ENCODE results near the gene CLIP3. TPM values are rescaled to one million over a fixed set of nuclear protein-coding genes. Genes with fewer than 3 reads are reported as not detected.

The CLIP3 gene
- total and polyA plus RNA-seq, 4 donors = 0.59 to 1.5 (median 0.80) TPM

GRCh38 chr19:35991731-35992450 is 40.8 kb downstream of the CLIP3 start:
- no peaks in the 10 kb centered on the region for H3K9me3 ChIP-seq (ENCODE audit: control insufficient read depth in 4 of 4, low read length in 3 of 4)
- H3K9ac ChIP-seq (ENCODE audit: low read depth in 1 of 2, low read length in 2 of 2) = no peak overlapping the region
- WGBS = 90% methylated on average over 7 of the region's 7 CpGs
- no peaks in the 10 kb centered on the region for H3K36me3 ChIP-seq (ENCODE audit: control insufficient read depth in 4 of 4, insufficient read depth in 3 of 4, low read depth in 1 of 4, low read length in 3 of 4)
- no peak for DNase-seq (ENCODE audit: low spot score)
- H3K27me3 ChIP-seq (ENCODE audit: control insufficient read depth in 4 of 4, insufficient read depth in 4 of 4, low read length in 3 of 4) = no peaks in the 10 kb centered on the region
- TF ChIP-seq HNF4A (conservative IDR thresholded peaks at IDR 0.05) = no peak
- TF ChIP-seq EGR1 (IDR thresholded peaks at IDR 0.05; ENCODE audit: low read depth in 2 of 2) = no peak
- TF ChIP-seq YY1 (IDR thresholded peaks at IDR 0.05) = no peak
- TF ChIP-seq MAX (IDR thresholded peaks at IDR 0.05) = no peak
- TF ChIP-seq REST (IDR thresholded peaks at IDR 0.05) = no peak
- no peak for TF ChIP-seq SP1 (IDR thresholded peaks at IDR 0.05)
- no peak for TF ChIP-seq CTCF (IDR thresholded peaks at IDR 0.05; ENCODE audit: low read depth, low read length, missing input control)
- no peak for TF ChIP-seq JUND (IDR thresholded peaks at IDR 0.05)
- no peak for TF ChIP-seq ATF3 (IDR thresholded peaks at IDR 0.05)
- no peak overlapping the region for H3K27ac ChIP-seq (ENCODE audit: low read depth in 1 of 2, low read length in 2 of 2)
- no peak overlapping the region for H3K4me3 ChIP-seq (ENCODE audit: low read depth in 1 of 3, low read length in 3 of 3)
- peaks cover 10 to 18% (median 14%) of the 10 kb centered on the region in 4 donors for H3K4me1 ChIP-seq (ENCODE audit: control insufficient read depth in 4 of 4, insufficient read depth in 4 of 4, low read length in 3 of 4)

- DNase-seq (ENCODE audit: low spot score) = no peak
- H3K27me3 ChIP-seq (ENCODE audit: control insufficient read depth in 4 of 4, insufficient read depth in 4 of 4, low read length in 3 of 4) = no peaks in the 10 kb centered on the region
- no peak overlapping the region for H3K27ac ChIP-seq (ENCODE audit: low read depth in 1 of 2, low read length in 2 of 2)
- no peak overlapping the region for H3K9ac ChIP-seq (ENCODE audit: low read depth in 1 of 2, low read length in 2 of 2)
- no peak overlapping the region for H3K4me3 ChIP-seq (ENCODE audit: low read depth in 1 of 3, low read length in 3 of 3)
- peaks cover 2 to 10% (median 8%) of the 10 kb centered on the region in 4 donors for H3K4me1 ChIP-seq (ENCODE audit: control insufficient read depth in 4 of 4, insufficient read depth in 4 of 4, low read length in 3 of 4)
- H3K36me3 ChIP-seq (ENCODE audit: control insufficient read depth in 4 of 4, insufficient read depth in 3 of 4, low read depth in 1 of 4, low read length in 3 of 4) = no peaks in the 10 kb centered on the region
- 87% methylated on average over 10 of the region's 10 CpGs for WGBS
- no peaks in the 10 kb centered on the region for H3K9me3 ChIP-seq (ENCODE audit: control insufficient read depth in 4 of 4, low read length in 3 of 4)
- TF ChIP-seq ZBTB33 (IDR thresholded peaks at IDR 0.05) (no peak), HNF4G (IDR thresholded peaks at IDR 0.05) (no peak), CTCF (IDR thresholded peaks at IDR 0.05; ENCODE audit: low read depth, low read length, missing input control) (no peak), NR2F2 (IDR thresholded peaks at IDR 0.05) (no peak), REST (IDR thresholded peaks at IDR 0.05) (no peak), FOXA1 (IDR thresholded peaks at IDR 0.05) (no peak), MAX (IDR thresholded peaks at IDR 0.05) (no peak), EGR1 (IDR thresholded peaks at IDR 0.05; ENCODE audit: low read depth in 2 of 2) (no peak), SP1 (IDR thresholded peaks at IDR 0.05) (no peak), JUND (IDR thresholded peaks at IDR 0.05) (no peak)
These were observed 41.6 kb downstream of the CLIP3 start for GRCh38 chr19:35990771-35991730.

All from liver (tissue), 9 donors.